KOPT-K1 (cell line): ENCODE results near the gene FBXO45.
"Not testable (repeated sequence)": the region's sequence is repeated elsewhere in the genome, so short reads cannot be mapped to it uniquely, and the experiment has no call there.

Experiments
- H3K27ac ChIP-seq: fragments of 200-600 bp; sonication (generic); 2 replicates; pipeline ENCODE4 v1.5.1; 2016; ENCODE audit warnings: antibody characterized with exemption, mild to moderate bottlenecking, low read depth, low read length; ENCODE audit not compliant: poor library complexity, severe bottlenecking
- H3K36me3 ChIP-seq: fragments of 200-600 bp; sonication (generic); 2 replicates; pipeline ENCODE4 v1.5.1; 2017; ENCODE audit warnings: antibody characterized with exemption, mild to moderate bottlenecking, low read length, moderate library complexity; ENCODE audit not compliant: insufficient read depth
- H3K9me3 ChIP-seq: fragments of 200-600 bp; sonication (generic); 2 replicates; pipeline ENCODE4 v1.5.1; 2017; ENCODE audit warnings: antibody characterized with exemption, low read length, mild to moderate bottlenecking; ENCODE audit not compliant: insufficient read depth, poor library complexity, severe bottlenecking

FBXO45 gene

GRCh38 chr3:196547067-196547466, 21.4 kb upstream of the FBXO45 start:
- Histone ChIP-seq H3K36me3 (no peaks in the 10 kb centered on the region), H3K27ac (no peak overlapping the region), H3K9me3 (peaks cover 24% of the 10 kb centered on the region)

GRCh38 chr3:196549312-196549711, 19.1 kb upstream of the FBXO45 start:
- not testable (repeated sequence) for H3K27ac ChIP-seq, H3K36me3 ChIP-seq
- peaks cover 24% of the 10 kb centered on the region for H3K9me3 ChIP-seq

- H3K27ac ChIP-seq = not testable (repeated sequence)
- peaks cover 11% of the 10 kb centered on the region; the same call in 1 of the 2 replicates for H3K36me3 ChIP-seq
- peaks cover 24% of the 10 kb centered on the region for H3K9me3 ChIP-seq
Observed at GRCh38 chr3:196550172-196550571, 18.3 kb upstream of the FBXO45 start.

- Histone ChIP-seq H3K27ac (no peak overlapping the region), H3K9me3 (peaks cover 24% of the 10 kb centered on the region), H3K36me3 (peaks cover 11% of the 10 kb centered on the region; the same call in 1 of the 2 replicates)
Observed at GRCh38 chr3:196552253-196552652, 16.2 kb upstream of the FBXO45 start.

- Histone ChIP-seq H3K9me3 (peaks cover 24% of the 10 kb centered on the region), H3K36me3 (peaks cover 12% of the 10 kb centered on the region; the same call in 1 of the 2 replicates), H3K27ac (no peak overlapping the region)
Observed at GRCh38 chr3:196553551-196553950, 14.9 kb upstream of the FBXO45 start.

- Histone ChIP-seq H3K36me3 (peaks cover 19% of the 10 kb centered on the region), H3K9me3 (peaks cover 18% of the 10 kb centered on the region), H3K27ac (no peak overlapping the region)
Observed at GRCh38 chr3:196554205-196554604, 14.3 kb upstream of the FBXO45 start.

- no peak overlapping the region for H3K27ac ChIP-seq
- peaks cover 8% of the 10 kb centered on the region for H3K9me3 ChIP-seq
- H3K36me3 ChIP-seq = peaks cover 29% of the 10 kb centered on the region
Observed at GRCh38 chr3:196555295-196555694, 13.2 kb upstream of the FBXO45 start.

GRCh38 chr3:196557236-196557635, 11.2 kb upstream of the FBXO45 start:
- H3K9me3 ChIP-seq = no peaks in the 10 kb centered on the region
- H3K36me3 ChIP-seq = peaks cover 39% of the 10 kb centered on the region
- no peak overlapping the region for H3K27ac ChIP-seq

- H3K9me3 ChIP-seq = no peaks in the 10 kb centered on the region
- H3K27ac ChIP-seq = no peak overlapping the region
- H3K36me3 ChIP-seq = peaks cover 40% of the 10 kb centered on the region
Observed at GRCh38 chr3:196558476-196558875, 10.0 kb upstream of the FBXO45 start.

GRCh38 chr3:196559826-196560225, 8.6 kb upstream of the FBXO45 start:
- Histone ChIP-seq H3K9me3 (no peaks in the 10 kb centered on the region), H3K36me3 (peaks cover 34% of the 10 kb centered on the region), H3K27ac (no peak overlapping the region)

- H3K27ac ChIP-seq = no peak overlapping the region
- peaks cover 39% of the 10 kb centered on the region for H3K36me3 ChIP-seq
- H3K9me3 ChIP-seq = no peaks in the 10 kb centered on the region
Observed at GRCh38 chr3:196563721-196564225, 4.7 kb upstream of the FBXO45 start.

GRCh38 chr3:196569003-196569516, 600 bp downstream of the FBXO45 start:
- H3K27ac ChIP-seq = peak overlapping the region; percentile 79
- H3K9me3 ChIP-seq = no peaks in the 10 kb centered on the region
- H3K36me3 ChIP-seq = peaks cover 22% of the 10 kb centered on the region

GRCh38 chr3:196570332-196570731, 1.9 kb downstream of the FBXO45 start:
- H3K36me3 ChIP-seq = peaks cover 22% of the 10 kb centered on the region
- H3K9me3 ChIP-seq, H3K27ac ChIP-seq: not testable (repeated sequence)

GRCh38 chr3:196572389-196572788, 3.9 kb downstream of the FBXO45 start:
- Histone ChIP-seq H3K9me3 (no peaks in the 10 kb centered on the region), H3K27ac (no peak overlapping the region), H3K36me3 (peaks cover 17% of the 10 kb centered on the region)

- peaks cover 80% of the 10 kb centered on the region for H3K36me3 ChIP-seq
Observed at GRCh38 chr3:196585044-196585757, 16.7 kb downstream of the FBXO45 start.

GRCh38 chr3:196590279-196590678, 21.8 kb downstream of the FBXO45 start:
- Histone ChIP-seq H3K9me3 (no peaks in the 10 kb centered on the region), H3K27ac (no peak overlapping the region), H3K36me3 (peaks cover 30% of the 10 kb centered on the region)

More at GRCh38 chr3:196585044-196585757, 16.7 kb downstream of the FBXO45 start:
- H3K9me3 ChIP-seq = no peaks in the 10 kb centered on the region
- H3K27ac ChIP-seq = no peak overlapping the region
